ENCODE data around the gene MAP3K14. TPM values are rescaled to one million over a fixed set of nuclear protein-coding genes. Genes with fewer than 3 reads are reported as not detected.

MAP3K14 gene
- total RNA-seq, 1 experiment from 2014 or later: 16.8 TPM

DNA sequence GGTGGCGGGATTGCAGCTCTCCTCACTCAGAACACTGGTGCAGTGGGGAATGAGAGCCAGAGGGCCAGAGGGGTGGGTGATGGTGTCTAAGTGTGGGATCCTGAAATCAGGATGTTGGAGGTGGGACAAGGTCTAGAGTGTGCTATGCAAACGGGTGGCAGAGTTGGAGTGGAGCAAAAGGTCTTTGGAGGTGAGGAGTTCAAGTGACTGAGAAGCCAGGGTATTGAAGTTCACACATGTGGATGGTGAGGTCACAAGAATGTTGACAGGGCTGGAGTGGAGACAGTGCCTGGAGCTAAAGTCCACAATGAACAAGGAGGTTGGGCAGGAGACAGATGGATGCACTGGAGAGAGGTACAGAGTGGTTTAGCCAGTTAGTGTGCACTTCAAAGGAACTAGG, 38.3 kb upstream of the MAP3K14 start:
- Histone ChIP-seq H3K27me3 (ENCODE audit: low read length) (no peaks in the 10 kb centered on the region), H3K4me1 (ENCODE audit: insufficient read depth, low read length) (no peaks in the 10 kb centered on the region), H3K4me2 (ENCODE audit: low read length) (no peak overlapping the region), H3K36me3 (ENCODE audit: low read depth, low read length) (no peaks in the 10 kb centered on the region), H3K4me3 (ENCODE audit: low read length) (no peak overlapping the region), H3K9me2 (replicated peaks; ENCODE audit: low read length) (no peaks in the 10 kb centered on the region), H3K9ac (ENCODE audit: low read length) (no peak overlapping the region), H4K20me1 (ENCODE audit: low read length) (no peaks in the 10 kb centered on the region), H3K9me3 (ENCODE audit: low read length) (no peaks in the 10 kb centered on the region), H3F3A (ENCODE audit: low read length, unreplicated experiment) (no peaks in the 10 kb centered on the region), H3K27ac (ENCODE audit: low read length) (no peak overlapping the region), H2AFZ (ENCODE audit: low read length) (no peak overlapping the region), H3K79me2 (ENCODE audit: low read length) (no peaks in the 10 kb centered on the region)
- intact Hi-C loops (cut with micrococcal nuclease): no loop called here
- BruUV-seq (replicated peaks): no TSS peak
- POLR2A ChIA-PET (ENCODE audit: unreplicated experiment): no interaction called here
- DNase-seq: peak; percentile 15
- peak; percentile 38; the same call in 1 of the 2 replicates for ATAC-seq
- TF ChIP-seq EZH2phosphoT487 (IDR thresholded peaks at IDR 0.05; ENCODE audit: borderline replicate concordance, low read length) (no peak), EZH2 (IDR thresholded peaks at IDR 0.05; ENCODE audit: low read length, unreplicated experiment) (no peak)
- TF ChIP-seq, protein P1, sequence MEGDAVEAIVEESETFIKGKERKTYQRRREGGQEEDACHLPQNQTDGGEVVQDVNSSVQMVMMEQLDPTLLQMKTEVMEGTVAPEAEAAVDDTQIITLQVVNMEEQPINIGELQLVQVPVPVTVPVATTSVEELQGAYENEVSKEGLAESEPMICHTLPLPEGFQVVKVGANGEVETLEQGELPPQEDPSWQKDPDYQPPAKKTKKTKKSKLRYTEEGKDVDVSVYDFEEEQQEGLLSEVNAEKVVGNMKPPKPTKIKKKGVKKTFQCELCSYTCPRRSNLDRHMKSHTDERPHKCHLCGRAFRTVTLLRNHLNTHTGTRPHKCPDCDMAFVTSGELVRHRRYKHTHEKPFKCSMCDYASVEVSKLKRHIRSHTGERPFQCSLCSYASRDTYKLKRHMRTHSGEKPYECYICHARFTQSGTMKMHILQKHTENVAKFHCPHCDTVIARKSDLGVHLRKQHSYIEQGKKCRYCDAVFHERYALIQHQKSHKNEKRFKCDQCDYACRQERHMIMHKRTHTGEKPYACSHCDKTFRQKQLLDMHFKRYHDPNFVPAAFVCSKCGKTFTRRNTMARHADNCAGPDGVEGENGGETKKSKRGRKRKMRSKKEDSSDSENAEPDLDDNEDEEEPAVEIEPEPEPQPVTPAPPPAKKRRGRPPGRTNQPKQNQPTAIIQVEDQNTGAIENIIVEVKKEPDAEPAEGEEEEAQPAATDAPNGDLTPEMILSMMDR (conservative IDR thresholded peaks at IDR 0.05; ENCODE audit: low read depth, low read length): no peak
- CTCF ChIA-PET: no interaction called here

DNA sequence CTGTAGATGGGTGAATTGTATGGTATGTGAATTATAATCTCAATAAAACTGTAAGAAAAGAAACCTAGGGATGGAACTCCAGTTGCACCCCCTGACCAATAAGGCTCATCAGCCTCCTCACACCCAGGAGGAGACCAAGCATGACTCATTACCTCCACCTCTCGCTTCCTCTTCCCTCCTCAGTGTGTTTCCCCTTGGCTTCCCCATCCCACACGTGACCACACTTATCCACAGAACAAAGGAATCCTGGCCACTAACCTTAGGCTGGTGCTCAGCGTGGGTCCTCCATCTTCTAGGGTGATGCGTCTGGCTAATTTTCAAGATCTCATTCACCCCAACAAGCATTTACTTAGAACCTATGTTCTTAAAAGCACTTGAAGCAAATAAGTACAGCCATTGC, 36.2 kb upstream of the MAP3K14 start:
- H3K9me3 ChIP-seq (ENCODE audit: low read length): no peaks in the 10 kb centered on the region
- intact Hi-C loops (cut with micrococcal nuclease): no loop called here
- TF ChIP-seq EZH2phosphoT487 (IDR thresholded peaks at IDR 0.05; ENCODE audit: borderline replicate concordance, low read length) (no peak), EZH2 (IDR thresholded peaks at IDR 0.05; ENCODE audit: low read length, unreplicated experiment) (no peak)
- TF ChIP-seq, protein P1 (conservative IDR thresholded peaks at IDR 0.05; ENCODE audit: low read depth, low read length): no peak
- no peaks in the 10 kb centered on the region for H3K27me3 ChIP-seq (ENCODE audit: low read length)
- no peaks in the 10 kb centered on the region for H3K9me2 ChIP-seq (replicated peaks; ENCODE audit: low read length)
- ChIA-PET POLR2A (ENCODE audit: unreplicated experiment) (no interaction called here), CTCF (no interaction called here)
- H4K20me1 ChIP-seq (ENCODE audit: low read length): no peaks in the 10 kb centered on the region
- H2AFZ ChIP-seq (ENCODE audit: low read length): no peak overlapping the region
- H3F3A ChIP-seq (ENCODE audit: low read length, unreplicated experiment): no peaks in the 10 kb centered on the region
- no peaks in the 10 kb centered on the region for H3K79me2 ChIP-seq (ENCODE audit: low read length)
- H3K9ac ChIP-seq (ENCODE audit: low read length): no peak overlapping the region
- H3K4me3 ChIP-seq (ENCODE audit: low read length): no peak overlapping the region
- no TSS peak for BruUV-seq (replicated peaks)
- H3K36me3 ChIP-seq (ENCODE audit: low read depth, low read length): no peaks in the 10 kb centered on the region
- no peak overlapping the region for H3K4me2 ChIP-seq (ENCODE audit: low read length)
- DNase-seq: no peak
- H3K27ac ChIP-seq (ENCODE audit: low read length): no peak overlapping the region
- H3K4me1 ChIP-seq (ENCODE audit: insufficient read depth, low read length): no peaks in the 10 kb centered on the region
- ATAC-seq: no peak

DNA sequence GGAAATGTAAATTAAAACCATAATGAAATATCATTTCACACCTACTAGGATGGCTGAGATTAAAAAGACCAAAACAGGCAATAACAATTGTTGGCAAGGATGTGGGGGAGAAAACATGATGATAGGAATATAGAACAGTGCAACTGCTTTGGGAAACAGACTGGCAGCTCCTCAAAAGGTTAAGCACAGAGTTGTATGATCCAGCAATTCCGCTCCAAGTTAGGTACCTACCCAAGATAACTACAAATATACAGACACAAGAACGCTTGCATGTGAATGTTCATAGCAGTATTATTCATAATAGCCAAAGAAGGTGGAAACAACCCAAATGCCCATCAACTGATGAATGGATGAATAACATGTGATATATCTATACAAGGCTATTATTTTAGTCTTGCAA, 35.0 kb upstream of the MAP3K14 start:
- intact Hi-C loops (cut with micrococcal nuclease): loop anchor here (2.0 kb wide), 1 partner anchor 21 kb away; no protein-coding TSS in a partner anchor
- Histone ChIP-seq H4K20me1 (ENCODE audit: low read length) (no peaks in the 10 kb centered on the region), H3K27me3 (ENCODE audit: low read length) (no peaks in the 10 kb centered on the region), H3K4me3 (ENCODE audit: low read length) (no peak overlapping the region), H3K27ac (ENCODE audit: low read length) (no peak overlapping the region), H3K9me2 (replicated peaks; ENCODE audit: low read length) (no peaks in the 10 kb centered on the region), H3K36me3 (ENCODE audit: low read depth, low read length) (no peaks in the 10 kb centered on the region), H3K4me2 (ENCODE audit: low read length) (no peak overlapping the region), H3K9me3 (ENCODE audit: low read length) (no peaks in the 10 kb centered on the region), H3K79me2 (ENCODE audit: low read length) (no peaks in the 10 kb centered on the region), H3K9ac (ENCODE audit: low read length) (no peak overlapping the region), H3F3A (ENCODE audit: low read length, unreplicated experiment) (no peaks in the 10 kb centered on the region), H3K4me1 (ENCODE audit: insufficient read depth, low read length) (no peaks in the 10 kb centered on the region), H2AFZ (ENCODE audit: low read length) (no peak overlapping the region)
- TF ChIP-seq EZH2 (IDR thresholded peaks at IDR 0.05; ENCODE audit: low read length, unreplicated experiment) (no peak), EZH2phosphoT487 (IDR thresholded peaks at IDR 0.05; ENCODE audit: borderline replicate concordance, low read length) (no peak)
- TF ChIP-seq, protein P1 (conservative IDR thresholded peaks at IDR 0.05; ENCODE audit: low read depth, low read length): no peak
- CTCF ChIA-PET: no interaction called here
- POLR2A ChIA-PET (ENCODE audit: unreplicated experiment): no interaction called here
- DNase-seq (no peak), ATAC-seq (no peak)
- BruUV-seq (replicated peaks): no TSS peak
